Prostate gland (tissue), 2 donors: ENCODE results near the gene MRPL48. TPM values are rescaled to one million over a fixed set of nuclear protein-coding genes. Genes with fewer than 3 reads are reported as not detected.
"Not testable (repeated sequence)": the region's sequence is repeated elsewhere in the genome, so short reads cannot be mapped to it uniquely, and the experiment has no call there.

Source experiments
- DNase-seq: peaks from one replicate; pipeline ENCODE4 v3.0.0-alpha.2; 2019; ENCODE audit warnings: low spot score
- H3K27ac ChIP-seq, 2 donors: fragments of 200-600 bp; sonication (generic); 2 replicates each; pipeline ENCODE4 v1.5.1; 2017 to 2019
- H3K27me3 ChIP-seq: fragments of 200-600 bp; sonication (generic); replicated peaks from 2 replicates; pipeline ENCODE4 v1.5.1; 2019; ENCODE audit not compliant: insufficient read depth
- H3K36me3 ChIP-seq, 2 donors: fragments of 200-600 bp; sonication (generic); 1 replicate in 1 of 2; 2 replicates in 1 of 2; pipeline versions ENCODE4 v1.5.1 to v1.8.1; 2017 to 2019
- H3K4me1 ChIP-seq: fragments of 200-600 bp; sonication (generic); replicated peaks from 2 replicates; pipeline ENCODE4 v1.5.1; 2019
- H3K4me3 ChIP-seq, 2 donors: fragments of 200-600 bp; sonication (generic); 2 replicates each; pipeline ENCODE4 v1.5.1; 2017 to 2019
- H3K9me3 ChIP-seq: fragments of 200-600 bp; sonication (generic); 2 replicates; pipeline ENCODE4 v1.5.1; 2017
- POLR2A ChIP-seq: fragments of 450-650 bp; IDR thresholded peaks from one replicate; pipeline ENCODE4 v1.6.1; 2016; ENCODE audit warnings: antibody characterized with exemption, mild to moderate bottlenecking
- POLR2AphosphoS5 ChIP-seq: sonication (generic); formaldehyde crosslinking; IDR thresholded peaks from one replicate; pipeline ENCODE4 v1.6.1; 2017; ENCODE audit warnings: antibody characterized with exemption
- WGBS: methylation state at CpG from one replicate; pipeline ENCODE4 v1.1.5; 2018; 5-methylcytosine and 5-hydroxymethylcytosine counted together
- intact Hi-C: fragments of 100-400 bp; cut with DNase I; formaldehyde crosslinking; loops from one replicate; pipeline ENCODE4 v1.14.2; 2022
- total RNA-seq, 2 donors: library from RNA; depleted of rRNA; stranded (reverse); fragments of >200 nt; gene quantifications; one replicate each; pipeline ENCODE4 v1.1.0, GENCODE V29; 2016
- TF ChIP-seq, protein P1 (sequence below), 4 experiments: fragments of 200-600 bp in 2 of 4; fragments of 450-650 bp in 2 of 4; sonication (generic) in 2 of 4; IDR thresholded peaks; 1 replicate in 3 of 4; 2 replicates in 1 of 4; pipeline ENCODE4 v1.5.1; 2016 to 2019; ENCODE audit warnings: antibody characterized with exemption in 4 of 4, mild to moderate bottlenecking in 2 of 4, moderate library complexity in 2 of 4

Gene MRPL48
- total RNA-seq, 2 donors from 2014 or later, result 11.1 to 33.0 TPM

DNA sequence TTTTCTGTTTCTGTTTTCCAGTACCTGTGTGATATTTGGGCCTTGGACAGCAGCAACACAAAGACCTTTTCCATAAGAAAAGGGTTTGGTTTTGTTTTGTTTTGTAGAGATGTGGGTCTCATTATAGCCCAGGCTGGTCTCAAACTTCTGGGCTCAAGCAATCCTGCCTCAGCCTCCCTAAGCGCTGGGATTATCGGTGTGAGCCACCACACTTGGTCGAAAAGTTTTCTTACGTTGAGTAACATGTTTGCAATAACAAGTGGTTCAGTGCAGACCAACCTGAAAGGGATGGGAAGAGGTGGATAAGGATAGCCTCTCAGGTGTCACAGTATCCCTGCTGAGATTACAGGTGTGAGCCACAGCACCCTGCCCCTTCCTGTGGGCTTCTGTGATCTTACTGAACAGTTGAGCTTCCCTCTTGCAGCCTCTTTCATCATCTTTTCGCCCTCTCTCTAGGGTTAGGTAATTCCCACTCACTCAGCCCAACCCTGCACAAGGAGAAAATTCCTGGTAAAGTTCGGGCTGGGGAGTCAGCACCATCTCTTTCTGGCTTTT lies 3.5 kb upstream of the MRPL48 start:
- H3K9me3 ChIP-seq, result no peaks in the 10 kb centered on the region
- no peaks in the 10 kb centered on the region for H3K4me1 ChIP-seq
- TF ChIP-seq POLR2AphosphoS5 (no peak), POLR2A (no peak)
- TF ChIP-seq, protein P1, sequence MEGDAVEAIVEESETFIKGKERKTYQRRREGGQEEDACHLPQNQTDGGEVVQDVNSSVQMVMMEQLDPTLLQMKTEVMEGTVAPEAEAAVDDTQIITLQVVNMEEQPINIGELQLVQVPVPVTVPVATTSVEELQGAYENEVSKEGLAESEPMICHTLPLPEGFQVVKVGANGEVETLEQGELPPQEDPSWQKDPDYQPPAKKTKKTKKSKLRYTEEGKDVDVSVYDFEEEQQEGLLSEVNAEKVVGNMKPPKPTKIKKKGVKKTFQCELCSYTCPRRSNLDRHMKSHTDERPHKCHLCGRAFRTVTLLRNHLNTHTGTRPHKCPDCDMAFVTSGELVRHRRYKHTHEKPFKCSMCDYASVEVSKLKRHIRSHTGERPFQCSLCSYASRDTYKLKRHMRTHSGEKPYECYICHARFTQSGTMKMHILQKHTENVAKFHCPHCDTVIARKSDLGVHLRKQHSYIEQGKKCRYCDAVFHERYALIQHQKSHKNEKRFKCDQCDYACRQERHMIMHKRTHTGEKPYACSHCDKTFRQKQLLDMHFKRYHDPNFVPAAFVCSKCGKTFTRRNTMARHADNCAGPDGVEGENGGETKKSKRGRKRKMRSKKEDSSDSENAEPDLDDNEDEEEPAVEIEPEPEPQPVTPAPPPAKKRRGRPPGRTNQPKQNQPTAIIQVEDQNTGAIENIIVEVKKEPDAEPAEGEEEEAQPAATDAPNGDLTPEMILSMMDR (IDR thresholded peaks at IDR 0.05), result no peak
- H3K27me3 ChIP-seq, result no peaks in the 10 kb centered on the region
- H3K27ac ChIP-seq, result peak overlapping the region; percentile 20 to 36
- no peak for DNase-seq
- WGBS, result 70% methylated on average over 6 of the region's 6 CpGs
- H3K4me3 ChIP-seq, result no peak overlapping the region
- intact Hi-C loops, result loop anchor here (10.0 kb wide), 1 partner anchor 91 kb away; the partner anchor contains the start of genes COA4 and PAAF1
- H3K36me3 ChIP-seq, result no peaks in the 10 kb centered on the region

DNA sequence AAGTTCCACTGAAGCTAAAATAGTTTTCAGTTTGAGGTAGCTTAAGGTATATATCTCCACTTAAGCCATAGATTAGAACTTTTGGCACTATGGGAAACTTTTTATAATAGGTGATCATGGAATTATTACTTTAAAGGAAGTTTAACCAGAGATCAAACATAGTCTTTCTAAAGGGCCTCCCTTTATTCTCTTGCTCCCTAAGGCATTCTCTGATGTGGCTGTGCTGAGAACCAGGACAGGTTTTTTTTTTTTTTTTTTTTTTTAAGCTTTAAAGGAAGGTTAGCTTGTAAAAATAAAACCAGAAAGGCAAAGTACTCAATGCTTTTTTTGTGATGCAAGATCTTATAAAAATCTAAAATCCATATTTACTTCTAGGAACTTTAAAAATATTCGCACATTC lies 2.9 kb upstream of the MRPL48 start:
- peak overlapping the region; percentile 20 to 36 for H3K27ac ChIP-seq
- WGBS, result 46% methylated on average over 1 of the region's 1 CpG
- no peaks in the 10 kb centered on the region for H3K9me3 ChIP-seq
- DNase-seq, result no peak
- no peaks in the 10 kb centered on the region for H3K4me1 ChIP-seq
- no peak overlapping the region for H3K4me3 ChIP-seq
- no peak for TF ChIP-seq POLR2AphosphoS5
- TF ChIP-seq POLR2A, result no peak
- TF ChIP-seq, protein P1 (IDR thresholded peaks at IDR 0.05), result no peak
- intact Hi-C loops, result loop anchor here (10.0 kb wide), 1 partner anchor 90 kb away; the partner anchor contains the start of genes COA4 and PAAF1
- H3K36me3 ChIP-seq, result no peaks in the 10 kb centered on the region
- H3K27me3 ChIP-seq, result no peaks in the 10 kb centered on the region

DNA sequence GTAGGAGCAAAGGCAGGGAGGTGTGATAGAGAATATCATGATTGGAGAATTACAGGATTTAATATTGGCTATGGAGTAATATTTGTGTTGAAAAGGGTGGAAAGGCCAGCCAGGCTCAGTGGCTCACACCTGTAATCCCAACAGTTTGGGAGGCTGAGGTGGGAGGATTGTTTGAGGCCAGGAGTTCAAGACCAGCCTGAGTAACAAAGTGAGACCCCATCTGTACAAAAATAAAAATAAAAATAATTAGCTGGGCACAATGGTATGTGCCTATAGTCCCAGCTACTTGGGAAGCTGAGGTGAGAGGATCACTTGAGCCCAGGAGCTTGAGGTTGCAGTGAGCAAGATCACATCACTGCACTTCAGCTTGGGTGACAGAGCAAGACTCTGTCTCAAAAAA lies 2.2 kb upstream of the MRPL48 start:
- intact Hi-C loops, result loop anchor here (10.0 kb wide), 1 partner anchor 89 kb away; the partner anchor contains the start of genes COA4 and PAAF1

DNA sequence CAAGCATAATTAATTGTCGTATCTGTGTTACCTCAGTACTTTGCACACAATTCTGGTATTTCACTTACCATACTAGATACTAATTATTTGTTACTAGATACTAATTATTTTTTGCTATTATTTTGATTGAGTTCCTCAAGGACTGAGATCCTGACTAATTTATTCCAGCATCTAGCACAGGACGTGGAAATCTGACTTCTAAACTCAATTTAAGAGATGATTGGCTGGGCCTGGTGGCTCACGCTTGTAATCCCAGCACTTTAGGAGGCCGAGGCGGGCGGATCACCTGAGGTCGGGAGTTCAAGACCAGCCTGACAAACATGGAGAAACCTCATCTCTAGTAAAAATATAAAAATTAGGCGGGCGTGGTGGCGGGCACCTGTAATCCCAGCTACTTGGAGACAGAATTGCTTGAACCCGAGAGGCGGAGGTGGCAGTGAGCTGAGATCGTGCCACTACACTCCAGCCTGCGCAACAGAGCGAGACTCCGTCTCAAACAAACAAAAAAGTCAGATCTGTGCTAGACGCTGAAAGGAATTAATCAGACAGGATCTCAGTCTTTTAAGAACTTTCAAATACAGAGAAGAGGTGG lies 527 bp upstream of the MRPL48 start:
- H3K4me1 ChIP-seq, result no peaks in the 10 kb centered on the region
- H3K27ac ChIP-seq, result peak overlapping the region; percentile 82 to 83
- H3K36me3 ChIP-seq, result no peaks in the 10 kb centered on the region
- WGBS, result 40% methylated on average over 17 of the region's 17 CpGs
- intact Hi-C loops, result loop anchor here (10.0 kb wide), 1 partner anchor 88 kb away; the partner anchor contains the start of genes COA4 and PAAF1
- no peak for TF ChIP-seq POLR2A
- TF ChIP-seq, protein P1 (IDR thresholded peaks at IDR 0.05), result no peak
- TF ChIP-seq POLR2AphosphoS5, result no peak
- peak overlapping the region; percentile 61 to 68 for H3K4me3 ChIP-seq
- H3K27me3 ChIP-seq, result no peaks in the 10 kb centered on the region
- no peak for DNase-seq
- H3K9me3 ChIP-seq, result no peaks in the 10 kb centered on the region

More for the DNA sequence above, 2.2 kb upstream of the MRPL48 start:
- not testable (repeated sequence) for H3K4me3 ChIP-seq, H3K9me3 ChIP-seq, DNase-seq, H3K36me3 ChIP-seq, H3K27me3 ChIP-seq, H3K4me1 ChIP-seq
- H3K27ac ChIP-seq, result peak overlapping the region in 1 of 2 donors; percentile 33

DNA sequence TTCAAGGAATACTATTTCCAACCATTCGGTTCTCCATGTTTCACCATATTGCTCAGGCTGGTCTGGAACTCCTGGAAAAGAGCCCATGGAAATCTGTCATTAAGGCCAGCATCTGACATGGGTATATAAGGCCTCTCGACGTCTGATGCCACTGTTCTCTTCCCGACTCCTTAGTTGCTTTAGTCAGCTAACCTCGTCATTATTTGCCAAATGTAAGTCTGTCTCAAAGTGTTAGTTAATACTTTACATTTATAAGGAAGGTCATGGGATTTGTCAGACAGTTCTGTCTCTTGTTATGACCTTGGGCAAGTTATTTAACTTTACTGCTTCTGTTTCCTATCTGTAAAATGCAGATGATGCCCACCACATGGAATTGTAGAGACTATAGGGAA lies 1.6 kb downstream of the MRPL48 start:
- DNase-seq, result no peak
- TF ChIP-seq POLR2A (no peak), POLR2AphosphoS5 (no peak)
- TF ChIP-seq, protein P1 (IDR thresholded peaks at IDR 0.05), result no peak
- Histone ChIP-seq H3K27ac (peak overlapping the region; percentile 82 to 83), H3K27me3 (no peaks in the 10 kb centered on the region), H3K9me3 (no peaks in the 10 kb centered on the region), H3K36me3 (no peaks in the 10 kb centered on the region), H3K4me3 (no peak overlapping the region), H3K4me1 (no peaks in the 10 kb centered on the region)
- intact Hi-C loops, result loop anchor here (10.0 kb wide), 1 partner anchor 86 kb away; the partner anchor contains the start of genes COA4 and PAAF1
- 45% methylated on average over 5 of the region's 5 CpGs for WGBS
